ENCODE data around the gene UFSP1. TPM values are rescaled to one million over a fixed set of nuclear protein-coding genes. Genes with fewer than 3 reads are reported as not detected.

Gene UFSP1
- total and polyA plus RNA-seq, 2 of the 13 experiments (the other 11 are each of a cell fraction or from before 2014, with no cell fraction given), result 0.65 to 3.3 TPM

- TF ChIP-seq ZNF274 (CRISPR knock-in tag; IDR thresholded peaks at IDR 0.05), result no peak
- TF ChIP-seq ZNF543 (CRISPR knock-in tag; IDR thresholded peaks at IDR 0.05), result no peak
- no peak for TF ChIP-seq SMARCE1 (IDR thresholded peaks at IDR 0.05; ENCODE audit: borderline replicate concordance)
- TF ChIP-seq ZNF563 (CRISPR knock-in tag; IDR thresholded peaks at IDR 0.05), result no peak
- 0 out of 2 replicates have a peak, but pooled peaks have one; percentile 18 for TF ChIP-seq ADNP (CRISPR knock-in tag; IDR thresholded peaks at IDR 0.05)
- TF ChIP-seq, protein P1, sequence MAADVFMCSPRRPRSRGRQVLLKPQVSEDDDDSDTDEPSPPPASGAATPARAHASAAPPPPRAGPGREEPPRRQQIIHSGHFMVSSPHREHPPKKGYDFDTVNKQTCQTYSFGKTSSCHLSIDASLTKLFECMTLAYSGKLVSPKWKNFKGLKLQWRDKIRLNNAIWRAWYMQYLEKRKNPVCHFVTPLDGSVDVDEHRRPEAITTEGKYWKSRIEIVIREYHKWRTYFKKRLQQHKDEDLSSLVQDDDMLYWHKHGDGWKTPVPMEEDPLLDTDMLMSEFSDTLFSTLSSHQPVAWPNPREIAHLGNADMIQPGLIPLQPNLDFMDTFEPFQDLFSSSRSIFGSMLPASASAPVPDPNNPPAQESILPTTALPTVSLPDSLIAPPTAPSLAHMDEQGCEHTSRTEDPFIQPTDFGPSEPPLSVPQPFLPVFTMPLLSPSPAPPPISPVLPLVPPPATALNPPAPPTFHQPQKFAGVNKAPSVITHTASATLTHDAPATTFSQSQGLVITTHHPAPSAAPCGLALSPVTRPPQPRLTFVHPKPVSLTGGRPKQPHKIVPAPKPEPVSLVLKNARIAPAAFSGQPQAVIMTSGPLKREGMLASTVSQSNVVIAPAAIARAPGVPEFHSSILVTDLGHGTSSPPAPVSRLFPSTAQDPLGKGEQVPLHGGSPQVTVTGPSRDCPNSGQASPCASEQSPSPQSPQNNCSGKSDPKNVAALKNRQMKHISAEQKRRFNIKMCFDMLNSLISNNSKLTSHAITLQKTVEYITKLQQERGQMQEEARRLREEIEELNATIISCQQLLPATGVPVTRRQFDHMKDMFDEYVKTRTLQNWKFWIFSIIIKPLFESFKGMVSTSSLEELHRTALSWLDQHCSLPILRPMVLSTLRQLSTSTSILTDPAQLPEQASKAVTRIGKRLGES (CRISPR knock-in tag; IDR thresholded peaks at IDR 0.05; ENCODE audit: borderline replicate concordance), result no peak
- TF ChIP-seq, protein P2, sequence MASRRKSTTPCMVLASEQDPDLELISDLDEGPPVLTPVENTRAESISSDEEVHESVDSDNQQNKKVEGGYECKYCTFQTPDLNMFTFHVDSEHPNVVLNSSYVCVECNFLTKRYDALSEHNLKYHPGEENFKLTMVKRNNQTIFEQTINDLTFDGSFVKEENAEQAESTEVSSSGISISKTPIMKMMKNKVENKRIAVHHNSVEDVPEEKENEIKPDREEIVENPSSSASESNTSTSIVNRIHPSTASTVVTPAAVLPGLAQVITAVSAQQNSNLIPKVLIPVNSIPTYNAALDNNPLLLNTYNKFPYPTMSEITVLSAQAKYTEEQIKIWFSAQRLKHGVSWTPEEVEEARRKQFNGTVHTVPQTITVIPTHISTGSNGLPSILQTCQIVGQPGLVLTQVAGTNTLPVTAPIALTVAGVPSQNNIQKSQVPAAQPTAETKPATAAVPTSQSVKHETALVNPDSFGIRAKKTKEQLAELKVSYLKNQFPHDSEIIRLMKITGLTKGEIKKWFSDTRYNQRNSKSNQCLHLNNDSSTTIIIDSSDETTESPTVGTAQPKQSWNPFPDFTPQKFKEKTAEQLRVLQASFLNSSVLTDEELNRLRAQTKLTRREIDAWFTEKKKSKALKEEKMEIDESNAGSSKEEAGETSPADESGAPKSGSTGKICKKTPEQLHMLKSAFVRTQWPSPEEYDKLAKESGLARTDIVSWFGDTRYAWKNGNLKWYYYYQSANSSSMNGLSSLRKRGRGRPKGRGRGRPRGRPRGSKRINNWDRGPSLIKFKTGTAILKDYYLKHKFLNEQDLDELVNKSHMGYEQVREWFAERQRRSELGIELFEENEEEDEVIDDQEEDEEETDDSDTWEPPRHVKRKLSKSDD (CRISPR knock-in tag; IDR thresholded peaks at IDR 0.05; ENCODE audit: low read depth), result no peak
- TF ChIP-seq ZUFSP (CRISPR knock-in tag; IDR thresholded peaks at IDR 0.05; ENCODE audit: borderline replicate concordance), result no peak
- no peak for TF ChIP-seq ASH2L (IDR thresholded peaks at IDR 0.05; ENCODE audit: insufficient read length, low read depth, low read length)
- peak; percentile 64; the same call in 1 of the 2 replicates for TF ChIP-seq ZC3H4 (CRISPR knock-in tag; IDR thresholded peaks at IDR 0.05; ENCODE audit: borderline replicate concordance)
- TF ChIP-seq AHR (CRISPR knock-in tag; IDR thresholded peaks at IDR 0.05), result no peak
- no peak for TF ChIP-seq NCOA2 (CRISPR knock-in tag; IDR thresholded peaks at IDR 0.05)
- TF ChIP-seq NR1H2 (CRISPR knock-in tag; IDR thresholded peaks at IDR 0.05; ENCODE audit: borderline replicate concordance, low read depth), result no peak
- 0 out of 2 replicates have a peak, but pooled peaks have one; percentile 58 for TF ChIP-seq ZNF253 (CRISPR knock-in tag; IDR thresholded peaks at IDR 0.05; ENCODE audit: borderline replicate concordance)
- TF ChIP-seq, protein P3, sequence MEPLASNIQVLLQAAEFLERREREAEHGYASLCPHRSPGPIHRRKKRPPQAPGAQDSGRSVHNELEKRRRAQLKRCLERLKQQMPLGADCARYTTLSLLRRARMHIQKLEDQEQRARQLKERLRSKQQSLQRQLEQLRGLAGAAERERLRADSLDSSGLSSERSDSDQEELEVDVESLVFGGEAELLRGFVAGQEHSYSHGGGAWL (CRISPR knock-in tag; IDR thresholded peaks at IDR 0.05), result no peak
- 0 out of 2 replicates have a peak, but pooled peaks have one; percentile 3 for TF ChIP-seq ZNF737 (CRISPR knock-in tag; IDR thresholded peaks at IDR 0.05; ENCODE audit: borderline replicate concordance)
- TF ChIP-seq ZNF224 (CRISPR knock-in tag; IDR thresholded peaks at IDR 0.05), result no peak
- TF ChIP-seq ZNF569 (CRISPR knock-in tag; IDR thresholded peaks at IDR 0.05; ENCODE audit: borderline replicate concordance), result no peak
- TF ChIP-seq ZSCAN25 (CRISPR knock-in tag; IDR thresholded peaks at IDR 0.05), result no peak
- TF ChIP-seq ZNF121 (CRISPR knock-in tag; IDR thresholded peaks at IDR 0.05), result peak; percentile 98
- no peak for TF ChIP-seq ZNF160 (CRISPR knock-in tag; IDR thresholded peaks at IDR 0.05)
Observed at GRCh38 chr7:100873599-100874299, 15.8 kb downstream of the UFSP1 start (continued).

Data from HepG2 (cell line).